CD14-positive monocyte (primary cell): Measurements from ENCODE around the gene PNMA6F. TPM values are rescaled to one million over a fixed set of nuclear protein-coding genes. Genes with fewer than 3 reads are reported as not detected.

Experiments used
- DNase-seq, 3 donors: peaks; one replicate each; pipeline ENCODE4 v3.0.0-alpha.2; 2011 to 2022
- H2AFZ ChIP-seq: 2 replicates; pipeline ENCODE4 v1.6.0; 2012; ENCODE audit warnings: mild to moderate bottlenecking, low read depth, low read length, inconsistent platforms; ENCODE audit not compliant: insufficient read depth, poor library complexity, severe bottlenecking
- H3K27ac ChIP-seq, 2 donors: 1 replicate in 1 of 2; 2 replicates in 1 of 2; pipeline ENCODE4 v1.5.1; 2012 to 2013; ENCODE audit warnings: low read length in 2 of 2, control low read depth in 1 of 2, inconsistent platforms in 1 of 2, low read depth in 1 of 2, mild to moderate bottlenecking in 1 of 2
- H3K27me3 ChIP-seq, 2 donors: one replicate each; pipeline versions ENCODE4 v1.6.0 to v1.6.1; 2011 to 2013; ENCODE audit warnings: low read length in 2 of 2; ENCODE audit not compliant: control insufficient read depth in 2 of 2, insufficient read depth in 2 of 2
- H3K36me3 ChIP-seq, 2 donors: replicated peaks in 1 of 2; 1 replicate in 1 of 2; 2 replicates in 1 of 2; pipeline versions ENCODE4 v1.5.1 to v1.6.1; 2012 to 2013; ENCODE audit warnings: low read length in 2 of 2, control low read depth in 1 of 2, inconsistent platforms in 1 of 2, mild to moderate bottlenecking in 1 of 2; ENCODE audit not compliant: insufficient read depth in 2 of 2, control insufficient read depth in 1 of 2
- H3K4me1 ChIP-seq, 2 donors: 1 replicate in 1 of 2; 2 replicates in 1 of 2; pipeline versions ENCODE4 v1.5.1 to v1.6.1; 2012 to 2013; ENCODE audit warnings: low read length in 2 of 2, control low read depth in 1 of 2, inconsistent platforms in 1 of 2, mild to moderate bottlenecking in 1 of 2, moderate library complexity in 1 of 2; ENCODE audit not compliant: insufficient read depth in 2 of 2, control insufficient read depth in 1 of 2
- H3K4me2 ChIP-seq: replicated peaks from 2 replicates; pipeline ENCODE3; 2012; ENCODE audit warnings: low read length, moderate library complexity, mild to moderate bottlenecking; ENCODE audit not compliant: poor library complexity, severe bottlenecking; ENCODE audit errors: extremely low read depth
- H3K4me3 ChIP-seq, 3 experiments: fragments of 200-600 bp in 1 of 3; sonication (generic) in 1 of 3; replicated peaks in 1 of 3; 1 replicate in 2 of 3; 2 replicates in 1 of 3; pipeline ENCODE4 v1.5.1; 2011 to 2013; ENCODE audit warnings: low read length in 3 of 3, mild to moderate bottlenecking in 3 of 3, control low read depth in 2 of 3, low read depth in 2 of 3, inconsistent platforms in 1 of 3, moderate library complexity in 1 of 3
- H3K79me2 ChIP-seq: 2 replicates; pipeline ENCODE4 v1.6.0; 2012; ENCODE audit warnings: mild to moderate bottlenecking, control low read depth, inconsistent platforms, low read length, moderate library complexity; ENCODE audit not compliant: insufficient read depth
- H3K9ac ChIP-seq: 2 replicates; pipeline ENCODE4 v1.6.0; 2017; ENCODE audit warnings: low read length, mild to moderate bottlenecking; ENCODE audit not compliant: insufficient read depth, poor library complexity, severe bottlenecking
- H3K9me3 ChIP-seq, 2 donors: replicated peaks in 1 of 2; 1 replicate in 1 of 2; 2 replicates in 1 of 2; pipeline versions ENCODE4 v1.5.1 to v1.6.1; 2012 to 2013; ENCODE audit warnings: low read length in 2 of 2, control low read depth in 1 of 2; ENCODE audit not compliant: control insufficient read depth in 1 of 2, insufficient read depth in 1 of 2
- H4K20me1 ChIP-seq: 2 replicates; pipeline ENCODE4 v1.6.0; 2012; ENCODE audit warnings: mild to moderate bottlenecking, low read length, control low read depth, moderate library complexity; ENCODE audit not compliant: insufficient read depth
- H3K27ac Mint-ChIP-seq, 7 donors: one replicate each; pipeline ENCODE4 v1.8.0; 2020; ENCODE audit warnings: mild to moderate bottlenecking in 7 of 7, mixed read lengths in 7 of 7, moderate library complexity in 6 of 7, inconsistent platforms in 2 of 7
- H3K27me3 Mint-ChIP-seq, 3 donors: one replicate each; pipeline ENCODE4 v1.8.0; 2021 to 2022; ENCODE audit warnings: low read depth in 3 of 3, mild to moderate bottlenecking in 3 of 3, mixed read lengths in 3 of 3, moderate library complexity in 3 of 3, inconsistent platforms in 1 of 3
- H3K36me3 Mint-ChIP-seq, 2 donors: one replicate each; pipeline ENCODE4 v1.8.0; 2020; ENCODE audit warnings: mixed read lengths in 2 of 2, inconsistent platforms in 1 of 2, mild to moderate bottlenecking in 1 of 2
- H3K4me1 Mint-ChIP-seq: one replicate; pipeline ENCODE4 v1.8.0; 2020; ENCODE audit warnings: mild to moderate bottlenecking, mixed read lengths
- H3K4me3 Mint-ChIP-seq, 2 donors: one replicate each; pipeline ENCODE4 v1.8.0; 2020; ENCODE audit warnings: mild to moderate bottlenecking in 2 of 2, mixed read lengths in 2 of 2, moderate library complexity in 1 of 2
- H3K9me3 Mint-ChIP-seq, 7 donors: one replicate each; pipeline ENCODE4 v1.8.0; 2020 to 2022; ENCODE audit warnings: mixed read lengths in 7 of 7, mild to moderate bottlenecking in 6 of 7, moderate library complexity in 6 of 7, inconsistent platforms in 2 of 7
- CTCF ChIP-seq: fragments of 200-600 bp; IDR thresholded peaks from one replicate; pipeline ENCODE4 v1.8.0; 2022; ENCODE audit warnings: antibody characterized with exemption, mild to moderate bottlenecking
- WGBS: methylation state at CpG from one replicate; pipeline ENCODE4 v1.1.5; 2013; ENCODE audit warnings: missing lambda C conversion rate; ENCODE audit not compliant: insufficient coverage; 5-methylcytosine and 5-hydroxymethylcytosine counted together
- intact Hi-C, 2 donors: fragments of 100-400 bp; cut with micrococcal nuclease; formaldehyde crosslinking; loops; one replicate each; pipeline versions ENCODE4 v1.15.0 to v1.15.1; 2023
- polyA plus RNA-seq, 3 donors: library from polyadenylated mRNA; depleted of rRNA in 1 of 3; unstranded in 2 of 3; stranded (reverse) in 1 of 3; fragments of 300-500 nt in 2 of 3; fragments of >200 nt in 1 of 3; fragmentation: Illumina TruSeq in 2 of 3; gene quantifications; 1 replicate in 2 of 3; 2 replicates in 1 of 3; pipeline ENCODE4 v1.2.3, GENCODE V29; 2012 to 2021

PNMA6F gene
- polyA plus RNA-seq, 3 donors = not detected

GRCh38 chrX:153351981-153352380 is 30.4 kb upstream of the PNMA6F start:
- TF ChIP-seq CTCF = no peak
- Mint-ChIP-seq H3K36me3 (peaks cover 15 to 26% of the 10 kb centered on the region in 2 donors), H3K4me3 (no peak overlapping the region), H3K27me3 (peaks cover 0 to 8% (median 3%) of the 10 kb centered on the region in 3 donors), H3K9me3 (peaks cover 0 to 19% (median 7%) of the 10 kb centered on the region in 7 donors), H3K27ac (no peak overlapping the region), H3K4me1 (no peaks in the 10 kb centered on the region)
- intact Hi-C loops = no loop called here
- H3K36me3 ChIP-seq = peaks cover 24 to 29% of the 10 kb centered on the region in 2 donors
- H3K27me3 ChIP-seq = no peaks in the 10 kb centered on the region
- no peak overlapping the region for H3K27ac ChIP-seq
- no peaks in the 10 kb centered on the region for H3K4me1 ChIP-seq
- DNase-seq = no peak
- H4K20me1 ChIP-seq = no peaks in the 10 kb centered on the region
- no peaks in the 10 kb centered on the region for H3K79me2 ChIP-seq
- WGBS = 100% methylated on average over 2 of the region's 8 CpGs
- peaks cover 5 to 12% of the 10 kb centered on the region in 2 donors for H3K9me3 ChIP-seq
- no peak overlapping the region for H3K4me3 ChIP-seq
- no peak overlapping the region for H3K9ac ChIP-seq
- no peak overlapping the region for H3K4me2 ChIP-seq
- no peak overlapping the region for H2AFZ ChIP-seq

GRCh38 chrX:153349952-153350351 is 28.4 kb upstream of the PNMA6F start:
- Histone ChIP-seq H4K20me1 (no peaks in the 10 kb centered on the region), H3K27me3 (no peaks in the 10 kb centered on the region), H3K9me3 (no peaks in the 10 kb centered on the region), H3K79me2 (no peaks in the 10 kb centered on the region), H3K4me2 (no peak overlapping the region), H3K4me1 (no peaks in the 10 kb centered on the region), H3K27ac (no peak overlapping the region), H3K36me3 (peaks cover 38 to 50% of the 10 kb centered on the region in 2 donors), H3K9ac (no peak overlapping the region), H2AFZ (no peak overlapping the region), H3K4me3 (no peak overlapping the region)
- no peak for DNase-seq
- Mint-ChIP-seq H3K27ac (peak overlapping the region in 1 of 7 donors; percentile 15), H3K36me3 (peaks cover 25 to 32% of the 10 kb centered on the region in 2 donors), H3K4me1 (no peaks in the 10 kb centered on the region), H3K27me3 (peaks cover 0 to 8% (median 3%) of the 10 kb centered on the region in 3 donors), H3K9me3 (peaks cover 0 to 15% (median 2%) of the 10 kb centered on the region in 7 donors), H3K4me3 (no peak overlapping the region)
- no peak for TF ChIP-seq CTCF
- intact Hi-C loops = no loop called here
- WGBS = no CpG with 5 or more reads among the region's 5 CpGs
